Hepatocyte (in vitro differentiated cells): ENCODE data around the gene NME4. TPM values are rescaled to one million over a fixed set of nuclear protein-coding genes. Genes with fewer than 3 reads are reported as not detected.
A peak's percentile ranks its signal among the peaks of the same experiment; 100 is the strongest.

Experiments
- DNase-seq: peaks from one replicate; pipeline ENCODE4 v3.0.0-alpha.2; 2016; ENCODE audit warnings: low spot score
- H2AFZ ChIP-seq: fragments of 200-600 bp; sonication (generic); 2 replicates; pipeline ENCODE4 v1.6.0; 2016; ENCODE audit warnings: antibody characterized with exemption, mild to moderate bottlenecking
- H3K27ac ChIP-seq: fragments of 200-600 bp; sonication (generic); 2 replicates; pipeline ENCODE4 v1.5.1; 2016; ENCODE audit warnings: mild to moderate bottlenecking
- H3K27me3 ChIP-seq: fragments of 200-600 bp; sonication (generic); 2 replicates; pipeline ENCODE4 v1.6.1; 2016
- H3K36me3 ChIP-seq: fragments of 200-600 bp; sonication (generic); replicated peaks from 2 replicates; pipeline ENCODE4 v1.5.1; 2016; ENCODE audit warnings: low read depth; ENCODE audit not compliant: insufficient read depth
- H3K4me1 ChIP-seq: fragments of 200-600 bp; sonication (generic); 2 replicates; pipeline ENCODE4 v1.5.1; 2016; ENCODE audit warnings: mild to moderate bottlenecking, moderate library complexity; ENCODE audit not compliant: insufficient read depth
- H3K4me2 ChIP-seq: fragments of 200-600 bp; sonication (generic); 2 replicates; pipeline ENCODE4 v1.6.0; 2016
- H3K4me3 ChIP-seq: fragments of 200-600 bp; sonication (generic); 2 replicates; pipeline ENCODE4 v1.5.1; 2016; ENCODE audit warnings: mild to moderate bottlenecking
- H3K79me2 ChIP-seq: fragments of 200-600 bp; sonication (generic); 2 replicates; pipeline ENCODE4 v1.6.0; 2017; ENCODE audit warnings: mild to moderate bottlenecking
- H3K9me2 ChIP-seq: fragments of 200-600 bp; sonication (generic); replicated peaks from 2 replicates; pipeline ENCODE4 v1.6.0; 2017; ENCODE audit warnings: mild to moderate bottlenecking; ENCODE audit not compliant: insufficient read depth
- H3K9me3 ChIP-seq: fragments of 200-600 bp; sonication (generic); 2 replicates; pipeline ENCODE4 v1.5.1; 2016; ENCODE audit warnings: low read depth, mild to moderate bottlenecking
- H4K20me1 ChIP-seq: fragments of 200-600 bp; sonication (generic); 2 replicates; pipeline ENCODE4 v1.6.0; 2016; ENCODE audit warnings: mild to moderate bottlenecking; ENCODE audit not compliant: insufficient read depth, poor library complexity, severe bottlenecking
- CTCF ChIP-seq: fragments of 200-600 bp; sonication (generic); IDR thresholded peaks from 2 replicates; pipeline ENCODE4 v1.5.1; 2016; ENCODE audit warnings: antibody characterized with exemption, mild to moderate bottlenecking; ENCODE audit not compliant: poor library complexity
- EZH2 ChIP-seq: fragments of 200-600 bp; sonication (generic); IDR thresholded peaks from 2 replicates; pipeline ENCODE4 v1.6.1; 2016; ENCODE audit warnings: antibody characterized with exemption, mild to moderate bottlenecking, borderline replicate concordance
- EZH2phosphoT487 ChIP-seq: fragments of 200-600 bp; sonication (generic); IDR thresholded peaks from one replicate; pipeline ENCODE4 v1.6.1; 2018; ENCODE audit warnings: antibody characterized with exemption, mild to moderate bottlenecking, low read depth, moderate library complexity; ENCODE audit not compliant: unreplicated experiment, severe bottlenecking
- WGBS: methylation state at CpG from one replicate; pipeline ENCODE4 v1.1.6; 2016; ENCODE audit warnings: low lambda C conversion rate; ENCODE audit errors: missing lambda C conversion rate; 5-methylcytosine and 5-hydroxymethylcytosine counted together
- polyA plus RNA-seq: library from polyadenylated mRNA; unstranded; fragments of >200 nt; fragmentation: Nextera tagmentation; extraction: Ambion mirVana; gene quantifications from 2 replicates; pipeline ENCODE4 v1.2.1, GENCODE V29; 2016
- total RNA-seq: library from RNA; depleted of rRNA; stranded (reverse); fragments of >200 nt; gene quantifications from 2 replicates; pipeline ENCODE4 v1.2.3, GENCODE V29; 2014

The NME4 gene
- total and polyA plus RNA-seq, 2 experiments from 2014 or later = 168 to 543 TPM

- Histone ChIP-seq H3K9me3 (no peaks in the 10 kb centered on the region), H3K27ac (peak overlapping the region; percentile 87), H3K36me3 (no peaks in the 10 kb centered on the region), H3K4me3 (peak overlapping the region; percentile 82), H3K27me3 (no peaks in the 10 kb centered on the region), H3K9me2 (no peaks in the 10 kb centered on the region), H3K79me2 (peaks cover 22% of the 10 kb centered on the region), H4K20me1 (no peaks in the 10 kb centered on the region), H3K4me2 (peak overlapping the region; percentile 93), H3K4me1 (peaks cover 19% of the 10 kb centered on the region), H2AFZ (peak overlapping the region; percentile 90)
- no peak for TF ChIP-seq EZH2
- TF ChIP-seq CTCF = no peak
- no peak for TF ChIP-seq EZH2phosphoT487
- peak; percentile 80 for DNase-seq
- 4% methylated on average over 22 of the region's 22 CpGs for WGBS
Measured at GRCh38 chr16:396605-397004, 394 bp upstream of the NME4 start.

DNA sequence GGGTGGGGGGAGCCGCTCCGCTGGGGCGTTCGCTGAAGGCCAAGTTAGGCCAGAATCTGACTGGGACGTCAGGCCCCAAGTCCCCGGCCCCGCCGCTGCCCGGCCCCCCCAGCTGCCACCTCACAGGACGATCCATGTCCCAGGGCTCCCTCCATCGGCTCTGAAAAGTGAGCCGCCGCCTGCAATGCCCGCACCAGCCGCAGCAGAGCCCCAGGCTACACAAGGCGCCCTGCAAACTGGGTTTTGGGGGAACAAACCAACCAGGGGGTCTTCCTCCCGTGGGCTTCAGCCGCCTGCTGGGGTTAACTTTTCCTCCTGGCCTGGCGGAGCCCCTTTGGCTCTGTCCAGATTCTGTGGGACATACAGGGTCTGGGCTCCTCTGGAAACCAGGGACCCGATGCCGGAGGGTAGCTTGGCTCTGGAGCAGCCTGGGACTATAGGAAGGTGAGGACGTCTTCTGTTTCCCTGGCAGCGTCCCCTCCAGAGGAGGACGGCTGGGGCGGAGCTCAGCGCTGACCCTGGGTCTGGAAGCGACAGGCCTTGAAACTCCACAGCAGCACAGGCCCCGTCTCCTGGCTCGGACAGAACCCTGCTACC, 835 bp downstream of the NME4 start:
- Histone ChIP-seq H3K27me3 (no peaks in the 10 kb centered on the region), H3K9me2 (no peaks in the 10 kb centered on the region), H3K4me2 (peak overlapping the region; percentile 92), H2AFZ (no peak overlapping the region), H4K20me1 (no peaks in the 10 kb centered on the region), H3K36me3 (no peaks in the 10 kb centered on the region), H3K4me3 (no peak overlapping the region), H3K79me2 (peaks cover 23% of the 10 kb centered on the region), H3K9me3 (no peaks in the 10 kb centered on the region), H3K27ac (peak overlapping the region; percentile 85), H3K4me1 (peaks cover 22% of the 10 kb centered on the region)
- 34% methylated on average over 15 of the region's 29 CpGs for WGBS
- peak; percentile 89 for DNase-seq
- TF ChIP-seq EZH2phosphoT487 (no peak), CTCF (peak; percentile 36), EZH2 (no peak)

DNA sequence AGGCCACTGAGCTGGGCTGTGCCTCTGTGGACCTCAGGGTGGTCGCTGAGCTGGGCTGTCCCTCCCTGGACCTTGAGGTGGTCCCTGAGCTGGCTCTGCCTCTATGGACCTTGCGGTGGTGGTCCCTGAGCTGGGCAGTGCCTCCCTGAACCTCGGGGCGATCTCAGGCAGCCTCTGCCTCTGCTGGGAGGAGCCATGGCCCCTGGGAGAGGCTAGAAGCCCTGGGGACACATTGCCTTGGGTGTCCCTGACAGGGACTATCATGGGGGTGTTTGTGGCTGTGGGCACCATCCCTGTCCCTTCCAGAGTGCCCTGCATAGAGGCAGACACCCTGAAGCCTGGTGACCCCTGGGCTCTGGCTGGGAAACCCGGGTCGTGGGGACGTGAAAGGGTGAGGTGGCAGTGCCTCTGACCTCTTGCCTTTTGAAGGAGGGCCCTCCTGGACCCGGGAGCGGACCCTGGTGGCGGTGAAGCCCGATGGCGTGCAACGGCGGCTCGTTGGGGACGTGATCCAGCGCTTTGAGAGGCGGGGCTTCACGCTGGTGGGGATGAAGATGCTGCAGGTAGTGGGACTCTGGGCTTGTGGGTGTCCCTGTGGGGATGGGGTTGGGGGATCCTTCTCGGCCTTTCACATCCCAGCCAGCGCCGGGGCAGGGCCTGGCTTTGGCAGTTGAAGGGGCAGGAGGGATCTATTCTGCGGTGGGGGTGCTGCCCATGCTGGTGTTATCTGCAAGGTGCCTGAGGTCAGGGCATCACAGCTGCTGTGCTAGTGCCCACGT, 1.8 kb downstream of the NME4 start:
- no peaks in the 10 kb centered on the region for H3K9me2 ChIP-seq
- H2AFZ ChIP-seq = no peak overlapping the region
- no peaks in the 10 kb centered on the region for H4K20me1 ChIP-seq
- H3K27ac ChIP-seq = peak overlapping the region; percentile 85
- peaks cover 23% of the 10 kb centered on the region for H3K4me1 ChIP-seq
- 84% methylated on average over 24 of the region's 24 CpGs for WGBS
- H3K4me3 ChIP-seq = no peak overlapping the region
- TF ChIP-seq EZH2 (no peak), CTCF (no peak), EZH2phosphoT487 (no peak)
- H3K79me2 ChIP-seq = peaks cover 27% of the 10 kb centered on the region
- H3K27me3 ChIP-seq = no peaks in the 10 kb centered on the region
- H3K36me3 ChIP-seq = no peaks in the 10 kb centered on the region
- H3K9me3 ChIP-seq = no peaks in the 10 kb centered on the region
- H3K4me2 ChIP-seq = peak overlapping the region; percentile 92
- DNase-seq = no peak
